GM12891 (cell line): ENCODE measurements around the gene CDC42EP1.

Experiments used
- POLR2A ChIP-seq: IDR thresholded peaks from 2 replicates; pipeline ENCODE4 v1.6.1; 2011; ENCODE audit warnings: low read depth, low read length, control low read depth
- POLR2AphosphoS5 ChIP-seq: IDR thresholded peaks from 2 replicates; pipeline ENCODE4 v1.6.1; 2011; ENCODE audit warnings: low read depth, low read length, control low read depth

DNA sequence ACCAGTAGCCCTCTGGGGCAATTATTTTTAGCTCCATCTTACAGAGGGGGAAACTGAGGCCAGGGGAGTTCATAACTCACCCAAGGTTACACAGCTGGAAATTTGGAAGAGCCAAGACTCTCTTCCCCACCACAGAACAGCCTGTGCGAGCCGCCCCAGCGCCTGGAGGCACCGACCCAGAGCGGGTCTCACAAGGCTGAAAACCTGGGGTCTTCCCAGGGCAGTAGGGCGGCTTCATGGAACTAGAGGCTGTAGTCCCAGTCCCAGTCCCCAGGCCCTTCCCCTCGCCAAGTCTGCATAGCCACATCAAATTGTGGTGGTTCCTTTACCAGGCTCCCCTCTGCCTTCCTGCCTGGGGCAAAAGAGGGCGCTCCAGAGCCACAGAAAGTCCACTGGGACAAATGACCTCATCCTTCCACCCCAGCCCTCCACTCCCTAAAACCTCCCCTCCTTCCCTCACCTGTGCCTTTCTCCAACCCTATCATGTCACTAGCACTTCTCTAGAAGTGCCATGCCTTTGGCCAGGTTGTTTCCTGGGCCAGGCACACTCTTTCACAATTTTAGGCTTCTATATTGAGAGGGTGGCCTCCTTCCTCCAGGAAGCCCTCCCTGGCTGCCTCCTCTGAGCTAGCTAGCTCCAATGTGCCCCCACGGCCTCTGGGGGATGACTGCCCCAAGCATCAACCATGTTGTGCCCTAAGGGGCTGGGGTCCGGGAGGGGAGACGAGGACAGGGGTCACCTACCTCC is 15.2 kb upstream of the CDC42EP1 start:
- TF ChIP-seq POLR2AphosphoS5: no peak
- no peak for TF ChIP-seq POLR2A
